Trophoblast cell (in vitro differentiated cells and primary cell): Measurements from ENCODE around the gene IPO9.
"Not testable (repeated sequence)": the region's sequence is repeated elsewhere in the genome, so short reads cannot be mapped to it uniquely, and the experiment has no call there.

Source experiments
- DNase-seq, 2 donors: peaks; one replicate each; pipeline ENCODE4 v3.0.0-alpha.2; 2016
- H2AFZ ChIP-seq: 2 replicates; pipeline ENCODE4 v1.6.1; 2013; ENCODE audit warnings: low read length, moderate library complexity, mild to moderate bottlenecking; ENCODE audit not compliant: insufficient read depth, poor library complexity
- H2AK5ac ChIP-seq: 2 replicates; pipeline ENCODE4 v1.6.1; 2013; ENCODE audit warnings: mild to moderate bottlenecking, low read length
- H2BK120ac ChIP-seq: 2 replicates; pipeline ENCODE4 v1.6.1; 2013; ENCODE audit warnings: low read length, mild to moderate bottlenecking, moderate library complexity; ENCODE audit not compliant: insufficient read depth, poor library complexity
- H2BK12ac ChIP-seq: 2 replicates; pipeline ENCODE4 v1.6.1; 2013; ENCODE audit warnings: mild to moderate bottlenecking, low read length, moderate library complexity
- H2BK5ac ChIP-seq: 2 replicates; pipeline ENCODE4 v1.6.1; 2013; ENCODE audit warnings: low read length, low read depth, moderate library complexity, mild to moderate bottlenecking; ENCODE audit not compliant: poor library complexity
- H3K14ac ChIP-seq: 2 replicates; pipeline ENCODE4 v1.6.1; 2013; ENCODE audit warnings: mild to moderate bottlenecking, low read length
- H3K18ac ChIP-seq: 2 replicates; pipeline ENCODE4 v1.6.1; 2013; ENCODE audit warnings: mild to moderate bottlenecking, low read length
- H3K23ac ChIP-seq: 2 replicates; pipeline ENCODE4 v1.6.1; 2013; ENCODE audit warnings: low read length
- H3K27ac ChIP-seq: 2 replicates; pipeline ENCODE4 v1.5.1; 2013; ENCODE audit warnings: low read depth, mild to moderate bottlenecking, inconsistent platforms, low read length, moderate library complexity
- H3K27me3 ChIP-seq: 2 replicates; pipeline ENCODE4 v1.6.1; 2013; ENCODE audit warnings: inconsistent platforms, mild to moderate bottlenecking, low read length, moderate library complexity; ENCODE audit not compliant: insufficient read depth
- H3K36me3 ChIP-seq, 2 experiments: 1 replicate in 1 of 2; 2 replicates in 1 of 2; pipeline ENCODE4 v1.6.1; 2013; ENCODE audit warnings: low read length in 2 of 2, mild to moderate bottlenecking in 2 of 2, moderate library complexity in 1 of 2; ENCODE audit not compliant: insufficient read depth in 2 of 2, control insufficient read depth in 1 of 2
- H3K4ac ChIP-seq: 2 replicates; pipeline ENCODE4 v1.6.1; 2013; ENCODE audit warnings: low read depth, mild to moderate bottlenecking, low read length, moderate library complexity
- H3K4me1 ChIP-seq, 2 experiments: 1 replicate in 1 of 2; 2 replicates in 1 of 2; pipeline ENCODE4 v1.6.1; 2013; ENCODE audit warnings: low read length in 2 of 2, mild to moderate bottlenecking in 2 of 2, moderate library complexity in 1 of 2; ENCODE audit not compliant: insufficient read depth in 2 of 2, control insufficient read depth in 1 of 2
- H3K4me2 ChIP-seq: 2 replicates; pipeline ENCODE4 v1.6.1; 2013; ENCODE audit warnings: inconsistent platforms, mild to moderate bottlenecking, low read length, moderate library complexity
- H3K4me3 ChIP-seq: 2 replicates; pipeline ENCODE4 v1.5.1; 2013; ENCODE audit warnings: mild to moderate bottlenecking, low read depth, low read length, inconsistent platforms
- H3K79me1 ChIP-seq: one replicate; pipeline ENCODE4 v1.6.1; 2013; ENCODE audit warnings: low read length
- H3K79me2 ChIP-seq: 2 replicates; pipeline ENCODE4 v1.6.1; 2013; ENCODE audit warnings: low read length, mild to moderate bottlenecking; ENCODE audit not compliant: control insufficient read depth, insufficient read depth, poor library complexity
- H3K9ac ChIP-seq: 2 replicates; pipeline ENCODE4 v1.6.1; 2013; ENCODE audit warnings: mild to moderate bottlenecking, low read length
- H3K9me3 ChIP-seq: 2 replicates; pipeline ENCODE4 v1.6.1; 2013; ENCODE audit warnings: low read depth, mild to moderate bottlenecking, control low read depth, inconsistent platforms, low read length; ENCODE audit not compliant: insufficient read depth
- H4K12ac ChIP-seq: 2 replicates; pipeline ENCODE4 v1.6.1; 2013; ENCODE audit warnings: low read depth, mild to moderate bottlenecking, low read length, moderate library complexity
- H4K8ac ChIP-seq: 2 replicates; pipeline ENCODE4 v1.6.1; 2013; ENCODE audit warnings: low read depth, mild to moderate bottlenecking, low read length, moderate library complexity
- H4K91ac ChIP-seq: one replicate; pipeline ENCODE4 v1.6.1; 2013; ENCODE audit warnings: low read depth, mild to moderate bottlenecking, low read length, moderate library complexity
- WGBS: extraction: QIAGEN DNeasy Blood & Tissue Kit; methylation state at CpG from one replicate; pipeline ENCODE4 v1.1.7; 2013; ENCODE audit warnings: missing lambda C conversion rate; ENCODE audit not compliant: insufficient read length, insufficient coverage; ENCODE audit errors: extremely low coverage; 5-methylcytosine and 5-hydroxymethylcytosine counted together

Gene IPO9

GRCh38 chr1:201851949-201852348, 23.0 kb downstream of the IPO9 start:
- Histone ChIP-seq H4K12ac (no peak overlapping the region), H3K23ac (no peak overlapping the region), H3K4me1 (peaks cover 0 to 3% of the 10 kb centered on the region in 2 experiments), H2BK12ac (no peak overlapping the region), H3K9ac (no peak overlapping the region), H3K14ac (no peak overlapping the region), H2BK120ac (no peak overlapping the region), H3K36me3 (peaks cover 20 to 32% of the 10 kb centered on the region in 2 experiments), H3K4me2 (no peak overlapping the region), H3K79me2 (no peaks in the 10 kb centered on the region), H3K4me3 (no peak overlapping the region), H4K8ac (no peak overlapping the region), H3K4ac (no peak overlapping the region), H3K18ac (no peak overlapping the region), H3K9me3 (no peaks in the 10 kb centered on the region), H4K91ac (no peak overlapping the region), H3K79me1 (no peaks in the 10 kb centered on the region), H3K27me3 (no peaks in the 10 kb centered on the region), H2AK5ac (no peak overlapping the region), H2AFZ (no peak overlapping the region), H3K27ac (no peak overlapping the region), H2BK5ac (no peak overlapping the region)
- no peak for DNase-seq
- no CpG with 5 or more reads among the region's 1 CpG for WGBS

- H3K27me3 ChIP-seq, H3K14ac ChIP-seq, H3K18ac ChIP-seq, H2AK5ac ChIP-seq, H3K9me3 ChIP-seq, H4K8ac ChIP-seq, H3K23ac ChIP-seq, H2BK5ac ChIP-seq, H4K12ac ChIP-seq, H3K4me2 ChIP-seq, DNase-seq, H3K4me1 ChIP-seq, H2BK12ac ChIP-seq, H3K4ac ChIP-seq, H3K27ac ChIP-seq, H4K91ac ChIP-seq, H3K79me2 ChIP-seq, H3K4me3 ChIP-seq, H3K9ac ChIP-seq, H2BK120ac ChIP-seq, H3K79me1 ChIP-seq, H2AFZ ChIP-seq: not testable (repeated sequence)
- H3K36me3 ChIP-seq = peaks cover 26 to 39% of the 10 kb centered on the region in 2 experiments
- no CpG with 5 or more reads among the region's 2 CpGs for WGBS
These were observed 27.8 kb downstream of the IPO9 start for GRCh38 chr1:201856722-201857121.

- H4K12ac ChIP-seq = no peak overlapping the region
- no peak overlapping the region for H3K4me3 ChIP-seq
- no peak overlapping the region for H2BK5ac ChIP-seq
- no peaks in the 10 kb centered on the region for H3K4me1 ChIP-seq
- H3K4ac ChIP-seq = no peak overlapping the region
- no peaks in the 10 kb centered on the region for H3K79me1 ChIP-seq
- H2AFZ ChIP-seq = no peak overlapping the region
- no peak overlapping the region for H4K8ac ChIP-seq
- H2AK5ac ChIP-seq = no peak overlapping the region
- peaks cover 27 to 30% of the 10 kb centered on the region in 2 experiments for H3K36me3 ChIP-seq
- H2BK120ac ChIP-seq = no peak overlapping the region
- no peak overlapping the region for H3K27ac ChIP-seq
- no CpG with 5 or more reads among the region's 5 CpGs for WGBS
- H3K27me3 ChIP-seq = no peaks in the 10 kb centered on the region
- no peak overlapping the region for H3K4me2 ChIP-seq
- DNase-seq = no peak
- H3K14ac ChIP-seq = no peak overlapping the region
- H3K9ac ChIP-seq = no peak overlapping the region
- no peaks in the 10 kb centered on the region for H3K9me3 ChIP-seq
- no peak overlapping the region for H4K91ac ChIP-seq
- H3K79me2 ChIP-seq = no peaks in the 10 kb centered on the region
- no peak overlapping the region for H2BK12ac ChIP-seq
- no peak overlapping the region for H3K18ac ChIP-seq
- no peak overlapping the region for H3K23ac ChIP-seq
These were observed 30.5 kb downstream of the IPO9 start for GRCh38 chr1:201859424-201859823.

- no CpG with 5 or more reads among the region's 7 CpGs for WGBS
- Histone ChIP-seq H3K4me3 (no peak overlapping the region), H4K12ac (no peak overlapping the region)
These were observed 32.5 kb downstream of the IPO9 start for GRCh38 chr1:201861448-201861847.

More at GRCh38 chr1:201861448-201861847, 32.5 kb downstream of the IPO9 start:
- no peak overlapping the region for H3K4me2 ChIP-seq
- no peak overlapping the region for H4K91ac ChIP-seq
- H2BK120ac ChIP-seq = no peak overlapping the region
- no peak overlapping the region for H2BK5ac ChIP-seq
- H3K27ac ChIP-seq = no peak overlapping the region
- H2AK5ac ChIP-seq = no peak overlapping the region
- no peaks in the 10 kb centered on the region for H3K79me2 ChIP-seq
- H2BK12ac ChIP-seq = no peak overlapping the region
- no peaks in the 10 kb centered on the region for H3K79me1 ChIP-seq
- no peak overlapping the region for H3K18ac ChIP-seq
- H3K9me3 ChIP-seq = no peaks in the 10 kb centered on the region
- no peaks in the 10 kb centered on the region for H3K27me3 ChIP-seq
- no peaks in the 10 kb centered on the region for H3K4me1 ChIP-seq
- DNase-seq = no peak
- no peak overlapping the region for H3K4ac ChIP-seq
- H3K23ac ChIP-seq = no peak overlapping the region
- no peak overlapping the region for H4K8ac ChIP-seq
- H3K9ac ChIP-seq = no peak overlapping the region
- no peak overlapping the region for H3K14ac ChIP-seq
- H2AFZ ChIP-seq = no peak overlapping the region
- H3K36me3 ChIP-seq = peaks cover 31 to 32% of the 10 kb centered on the region in 2 experiments
